K562 (cell line): ENCODE data around the gene CNTN5. TPM values are rescaled to one million over a fixed set of nuclear protein-coding genes. Genes with fewer than 3 reads are reported as not detected.

Source experiments
- ATAC-seq: fragments of 200-7000 bp; cut with Tn5 transposase; 3 replicates; pipeline ENCODE4 v1.9.1; 2020; ENCODE audit warnings: moderate library complexity
- BruUV-seq: library from RNA; stranded (reverse); fragments of 400-500 nt; replicated peaks from 2 replicates; lab custom pipeline; 2021; lab: Mats Ljungman, UMichigan
- CTCF ChIA-PET: fragments of 300-600 bp; formaldehyde crosslinking; extraction: SDS; loops from one replicate; lab custom pipeline; 2021; ENCODE audit warnings: low intra/inter-chr PET ratio; lab: Yijun Ruan, JAX
- POLR2A ChIA-PET: fragments of 300-600, 350-650 bp; sonication (Branson Sonifier 250); formaldehyde crosslinking; extraction: SDS; loops from one replicate; lab custom pipeline; 2021; ENCODE audit warnings: antibody characterized with exemption, inconsistent platforms; lab: Yijun Ruan, JAX
- DNase-seq, 4 experiments: peaks; one replicate each; pipeline versions ENCODE4 v3.0.0 to v3.0.0-alpha.2; 2011 to 2018; ENCODE audit warnings: low spot score in 3 of 4, mixed read lengths in 3 of 4; ENCODE audit errors: extremely low read depth in 1 of 4
- FAIRE-seq: peaks from 2 replicates; lab custom pipeline; 2011; peaks lifted over from hg19 to GRCh38; lab: Jason Lieb, UNC
- H2AFZ ChIP-seq: 2 replicates; pipeline ENCODE4 v1.6.0; 2011; ENCODE audit warnings: low read depth, low read length, control low read depth, inconsistent platforms
- H3K27ac ChIP-seq: fragments of 200-600 bp; 3 replicates; pipeline ENCODE4 v1.8.0; 2011; ENCODE audit warnings: low read depth, mild to moderate bottlenecking, control low read depth, inconsistent platforms, low read length, moderate library complexity, mixed read lengths; ENCODE audit errors: extremely low read depth
- H3K27me3 ChIP-seq, 2 experiments: fragments of 300-600 bp in 1 of 2; 2 replicates in 1 of 2; 3 replicates in 1 of 2; pipeline versions ENCODE4 v1.6.0 to v1.8.0; 2011; ENCODE audit warnings: inconsistent platforms in 2 of 2, low read length in 2 of 2, mild to moderate bottlenecking in 1 of 2, mixed read lengths in 1 of 2, moderate library complexity in 1 of 2; ENCODE audit not compliant: control insufficient read depth in 2 of 2, insufficient read depth in 2 of 2
- H3K36me3 ChIP-seq: fragments of 300-600 bp; 3 replicates; pipeline ENCODE4 v1.8.0; 2011; ENCODE audit warnings: mild to moderate bottlenecking, low read length, inconsistent platforms; ENCODE audit not compliant: control insufficient read depth, insufficient read depth
- H3K4me1 ChIP-seq, 2 experiments: fragments of 200-600 bp in 1 of 2; replicated peaks in 1 of 2; 2 replicates in 1 of 2; 3 replicates in 1 of 2; pipeline versions ENCODE4 v1.5.1 to v1.8.0; 2011; ENCODE audit warnings: inconsistent platforms in 2 of 2, low read length in 2 of 2, mild to moderate bottlenecking in 1 of 2, mixed read lengths in 1 of 2, moderate library complexity in 1 of 2; ENCODE audit not compliant: control insufficient read depth in 2 of 2, insufficient read depth in 2 of 2
- H3K4me2 ChIP-seq: 2 replicates; pipeline ENCODE4 v1.6.1; 2011; ENCODE audit warnings: low read length, control low read depth, inconsistent platforms, mixed read lengths; ENCODE audit not compliant: insufficient read depth
- H3K4me3 ChIP-seq: fragments of 200-600 bp; sonication (generic), shearing (Covaris generic); 2 replicates; pipeline ENCODE4 v1.5.1; 2016; ENCODE audit warnings: control low read depth, inconsistent platforms
- H3K79me2 ChIP-seq: fragments of 200-600 bp; 3 replicates; pipeline ENCODE4 v1.8.0; 2011; ENCODE audit warnings: low read length, inconsistent platforms; ENCODE audit not compliant: control insufficient read depth, insufficient read depth
- H3K9ac ChIP-seq, 2 experiments: 2 replicates each; pipeline versions ENCODE4 v1.6.0 to v1.6.1; 2011; ENCODE audit warnings: low read depth in 2 of 2, low read length in 2 of 2, control low read depth in 1 of 2, inconsistent platforms in 1 of 2, mild to moderate bottlenecking in 1 of 2, mixed read lengths in 1 of 2; ENCODE audit not compliant: insufficient read depth in 1 of 2
- H3K9me1 ChIP-seq: one replicate; pipeline ENCODE4 v1.6.0; 2011; ENCODE audit warnings: inconsistent platforms, mild to moderate bottlenecking, low read length, moderate library complexity; ENCODE audit not compliant: control insufficient read depth, insufficient read depth
- H3K9me3 ChIP-seq: replicated peaks from 2 replicates; pipeline ENCODE4 v1.5.1; 2011; ENCODE audit warnings: low read depth, low read length, inconsistent platforms; ENCODE audit not compliant: control insufficient read depth, insufficient read depth
- H4K20me1 ChIP-seq: replicated peaks from 2 replicates; pipeline ENCODE4 v1.6.1; 2011; ENCODE audit warnings: low read length, inconsistent platforms, mixed read lengths; ENCODE audit not compliant: control insufficient read depth, insufficient read depth
- CBFA2T3 ChIP-seq: fragments of 450-650 bp; IDR thresholded peaks from 2 replicates; pipeline ENCODE4 v1.6.1; 2017
- FOXJ2 ChIP-seq: fragments of 200-800 bp; sonication (Bioruptor generic); IDR thresholded peaks from 2 replicates; pipeline ENCODE4 v1.6.1; 2016; ENCODE audit warnings: missing genetic modification characterization, missing compliant biosample characterization
- GABPA ChIP-seq: fragments of 200-800 bp; sonication (Bioruptor generic); conservative IDR thresholded peaks from 2 replicates; pipeline ENCODE4 v1.6.1; 2016; ENCODE audit warnings: low read depth, missing genetic modification characterization, missing compliant biosample characterization
- HMG20A ChIP-seq: fragments of 450-650 bp; formaldehyde crosslinking; conservative IDR thresholded peaks from 2 replicates; pipeline ENCODE4 v1.4.0; 2020; ENCODE audit warnings: mild to moderate bottlenecking, mixed read lengths
- KLF13 ChIP-seq: fragments of 450-650 bp; IDR thresholded peaks from 2 replicates; pipeline ENCODE4 v1.6.1; 2016; ENCODE audit warnings: missing genetic modification characterization, low read depth, mild to moderate bottlenecking, missing compliant biosample characterization, moderate library complexity, borderline replicate concordance
- MCM7 ChIP-seq, 2 experiments: fragments of 450-650 bp; IDR thresholded peaks; 2 replicates each; pipeline ENCODE4 v1.6.1; 2016 to 2018
- MYC ChIP-seq, 2 experiments: fragments of 250-450 bp in 1 of 2; sonication (Bioruptor Pico) in 1 of 2; IDR thresholded peaks; 2 replicates each; pipeline versions ENCODE4 v1.5.1 to v1.6.1; 2012 to 2021; ENCODE audit warnings: low read depth in 2 of 2, borderline replicate concordance in 1 of 2, improper control_type of control experiment in 1 of 2, low read length in 1 of 2, mild to moderate bottlenecking in 1 of 2, moderate library complexity in 1 of 2
- NONO ChIP-seq, 2 experiments: fragments of 200-400 bp in 1 of 2; fragments of 450-650 bp in 1 of 2; formaldehyde crosslinking in 1 of 2; IDR thresholded peaks; 2 replicates each; pipeline ENCODE4 v1.6.1; 2017; ENCODE audit warnings: low read depth in 2 of 2, mild to moderate bottlenecking in 2 of 2, moderate library complexity in 2 of 2, low read length in 1 of 2
- POLR3G ChIP-seq: IDR thresholded peaks from 2 replicates; pipeline ENCODE4 v1.6.1; 2011; ENCODE audit not compliant: insufficient read length, insufficient replicate concordance; ENCODE audit errors: extremely low read depth
- RBM14 ChIP-seq: fragments of 200-400 bp; formaldehyde crosslinking; IDR thresholded peaks from 2 replicates; pipeline ENCODE4 v1.6.1; 2018; ENCODE audit warnings: low read depth, mild to moderate bottlenecking, low read length, moderate library complexity, borderline replicate concordance; ENCODE audit not compliant: insufficient read depth
- TAF15 ChIP-seq: fragments of 200-400 bp; formaldehyde crosslinking; IDR thresholded peaks from 2 replicates; pipeline ENCODE4 v1.6.1; 2017; ENCODE audit warnings: mild to moderate bottlenecking, low read depth, low read length, moderate library complexity
- ZNF318 ChIP-seq, 2 experiments: fragments of 450-650 bp; IDR thresholded peaks; 2 replicates each; pipeline ENCODE4 v1.6.1; 2016; ENCODE audit warnings: mild to moderate bottlenecking in 2 of 2, borderline replicate concordance in 1 of 2, low read depth in 1 of 2, moderate library complexity in 1 of 2
- ZNF449 ChIP-seq: fragments of 250-450 bp; sonication (Bioruptor Pico); IDR thresholded peaks from 2 replicates; pipeline ENCODE4 v1.8.0; 2022; ENCODE audit warnings: moderate library complexity, mild to moderate bottlenecking, inconsistent platforms
- WGBS: fragments of 100-300 bp; shearing (Covaris generic); methylation state at CpG from one replicate; pipeline ENCODE4 v1.1.6; 2016; ENCODE audit warnings: low coverage, mixed read lengths; ENCODE audit not compliant: insufficient coverage; ENCODE audit errors: missing lambda C conversion rate; 5-methylcytosine and 5-hydroxymethylcytosine counted together
- in situ Hi-C: fragments of 300-500 bp; cut with MboI; formaldehyde crosslinking; loops from 4 replicates; pipeline ENCODE4 v1.15.0; 2018; ENCODE audit warnings: inconsistent platforms, mixed read lengths
- intact Hi-C: fragments of 100-400 bp; cut with micrococcal nuclease; formaldehyde crosslinking; loops from 2 replicates; pipeline ENCODE4 v1.14.2; 2022
- polyA plus RNA-seq, 8 experiments: library from polyadenylated mRNA; depleted of rRNA in 4 of 8; stranded (reverse) in 5 of 8; unstranded in 3 of 8; fragments of >200 nt; fragmentation: Nextera tagmentation in 2 of 8; fragmentation: Illumina TruSeq in 1 of 8; extraction: Ambion mirVana in 2 of 8; extraction: Trizol in 1 of 8; gene quantifications; 2 replicates each; pipeline versions ENCODE4 v1.2.1 to v1.2.3, GENCODE V29; 2011 to 2014; ENCODE audit warnings: inconsistent platforms in 1 of 8, missing spikeins in 1 of 8
- total RNA-seq, 7 experiments: library from RNA; depleted of rRNA in 6 of 7; stranded (reverse); fragments of >200 nt in 6 of 7; fragmentation: Illumina TruSeq in 2 of 7; extraction: Trizol in 2 of 7; gene quantifications; 2 replicates each; pipeline versions ENCODE4 v1.2.1 to v1.2.3, GENCODE V29; 2011 to 2021; ENCODE audit warnings: low replicate concordance in 1 of 7

CNTN5 gene
- total and polyA plus RNA-seq, 9 of the 15 experiments (the other 6 are each of a cell fraction or from before 2014, with no cell fraction given) = 0.03 TPM; not detected in 8

- WGBS = 0% methylated on average over 4 of the region's 4 CpGs
- TF ChIP-seq ZNF318 (IDR thresholded peaks at IDR 0.05; ENCODE audit: borderline replicate concordance in 1 of 2, low read depth in 1 of 2) (no peak), MYC (IDR thresholded peaks at IDR 0.05; ENCODE audit: low read depth, low read length) (no peak), MYC (CRISPR knock-in tag; IDR thresholded peaks at IDR 0.05; ENCODE audit: borderline replicate concordance, low read depth) (no peak), POLR3G (no peak), CBFA2T3 (no peak), KLF13 (no peak), RBM14 (no peak), NONO (IDR thresholded peaks at IDR 0.05; ENCODE audit: low read depth in 2 of 2, low read length in 1 of 2) (no peak), ZNF449 (CRISPR knock-in tag) (no peak), HMG20A (no peak), TAF15 (no peak), FOXJ2 (no peak), GABPA (tag) (no peak), MCM7 (IDR thresholded peaks at IDR 0.05) (no peak)
Measured at GRCh38 chr11:99419991-99420390, 399.2 kb downstream of the CNTN5 start.

More at GRCh38 chr11:99419991-99420390, 399.2 kb downstream of the CNTN5 start:
- no peaks in the 10 kb centered on the region for H3K79me2 ChIP-seq
- no peaks in the 10 kb centered on the region for H3K4me1 ChIP-seq
- ChIA-PET CTCF (no interaction called here), POLR2A (no interaction called here)
- DNase-seq = no peak
- H3K9me1 ChIP-seq = no peaks in the 10 kb centered on the region
- intact Hi-C loops (no loop called here), in situ Hi-C loops (no loop called here)
- peaks cover 1% of the 10 kb centered on the region; the same call in 1 of the 2 replicates for H3K9me3 ChIP-seq
- H4K20me1 ChIP-seq = no peaks in the 10 kb centered on the region
- no peaks in the 10 kb centered on the region for H3K27me3 ChIP-seq
- FAIRE-seq = no peak
- no peak overlapping the region for H3K4me3 ChIP-seq
- H3K27ac ChIP-seq = no peak overlapping the region
- no peak overlapping the region for H3K9ac ChIP-seq
- no peak overlapping the region for H3K4me2 ChIP-seq
- ATAC-seq = no peak
- H3K36me3 ChIP-seq = no peaks in the 10 kb centered on the region
- H2AFZ ChIP-seq = no peak overlapping the region
- BruUV-seq = no TSS peak
